T-helper 2 cell treated with Interferon-gamma antibody and Interleukin-4, amounts not matched to agents 100 ng/mL and 5 ng/mL, for 36 hours (primary cell): ENCODE data around the gene GRIP2. TPM values are rescaled to one million over a fixed set of nuclear protein-coding genes. Genes with fewer than 3 reads are reported as not detected.

ENCODE experiments used
- intact Hi-C: fragments of 100-400 bp; cut with micrococcal nuclease; formaldehyde crosslinking; loops from one replicate; pipeline ENCODE4 v1.15.1; 2023
- total RNA-seq: library from RNA; stranded (reverse); gene quantifications from 2 replicates; pipeline ENCODE4 v1.2.3, GENCODE V29; 2022

GRIP2 gene
- total RNA-seq, 1 donor from 2014 or later, result not detected

GRCh38 chr3:14561051-14561960, 21.2 kb upstream of the GRIP2 start:
- intact Hi-C loops, result no loop called here

- intact Hi-C loops, result no loop called here
Observed at GRCh38 chr3:14560110-14560509, 20.0 kb upstream of the GRIP2 start.

GRCh38 chr3:14558029-14558428, 17.9 kb upstream of the GRIP2 start:
- intact Hi-C loops, result no loop called here

- intact Hi-C loops, result no loop called here
Observed at GRCh38 chr3:14555835-14556234, 15.7 kb upstream of the GRIP2 start.

GRCh38 chr3:14554715-14555114, 14.6 kb upstream of the GRIP2 start:
- intact Hi-C loops, result no loop called here

- intact Hi-C loops, result no loop called here
Observed at GRCh38 chr3:14553871-14554270, 13.7 kb upstream of the GRIP2 start.

GRCh38 chr3:14552717-14553116, 12.6 kb upstream of the GRIP2 start:
- intact Hi-C loops, result no loop called here

GRCh38 chr3:14552041-14552648, 12.0 kb upstream of the GRIP2 start:
- intact Hi-C loops, result no loop called here

GRCh38 chr3:14550651-14551611, 10.8 kb upstream of the GRIP2 start:
- intact Hi-C loops, result no loop called here

GRCh38 chr3:14550181-14550580, 10.0 kb upstream of the GRIP2 start:
- intact Hi-C loops, result no loop called here

- intact Hi-C loops, result loop anchor here (2.0 to 5.0 kb wide), 2 partner anchors 287 to 653 kb away; no protein-coding TSS in a partner anchor
Observed at GRCh38 chr3:14549256-14549919, 9.2 kb upstream of the GRIP2 start.

GRCh38 chr3:14548321-14548729, 8.2 kb upstream of the GRIP2 start:
- intact Hi-C loops, result loop anchor here (2.0 to 5.0 kb wide), 2 partner anchors 286 to 652 kb away; no protein-coding TSS in a partner anchor

- intact Hi-C loops, result loop anchor here (2.0 to 5.0 kb wide), 2 partner anchors 285 to 651 kb away; no protein-coding TSS in a partner anchor
Observed at GRCh38 chr3:14547693-14548092, 7.6 kb upstream of the GRIP2 start.

- intact Hi-C loops, result loop anchor here (5.0 kb wide), 1 partner anchor 284 kb away; no protein-coding TSS in a partner anchor
Observed at GRCh38 chr3:14546041-14546440, 5.9 kb upstream of the GRIP2 start.

GRCh38 chr3:14545251-14545635, 5.1 kb upstream of the GRIP2 start:
- intact Hi-C loops, result loop anchor here (5.0 kb wide), 1 partner anchor 283 kb away; no protein-coding TSS in a partner anchor

GRCh38 chr3:14544282-14545250, 4.4 kb upstream of the GRIP2 start:
- intact Hi-C loops, result loop anchor here (5.0 kb wide), 1 partner anchor 282 kb away; no protein-coding TSS in a partner anchor

GRCh38 chr3:14543446-14543845, 3.3 kb upstream of the GRIP2 start:
- intact Hi-C loops, result no loop called here

GRCh38 chr3:14542656-14543055, 2.5 kb upstream of the GRIP2 start:
- intact Hi-C loops, result no loop called here

GRCh38 chr3:14541646-14542045, 1.5 kb upstream of the GRIP2 start:
- intact Hi-C loops, result no loop called here
